Measurements from ENCODE around the gene VIPAS39. TPM values are rescaled to one million over a fixed set of nuclear protein-coding genes. Genes with fewer than 3 reads are reported as not detected.

The VIPAS39 gene
- total RNA-seq, 1 donor: 34.0 TPM

DNA sequence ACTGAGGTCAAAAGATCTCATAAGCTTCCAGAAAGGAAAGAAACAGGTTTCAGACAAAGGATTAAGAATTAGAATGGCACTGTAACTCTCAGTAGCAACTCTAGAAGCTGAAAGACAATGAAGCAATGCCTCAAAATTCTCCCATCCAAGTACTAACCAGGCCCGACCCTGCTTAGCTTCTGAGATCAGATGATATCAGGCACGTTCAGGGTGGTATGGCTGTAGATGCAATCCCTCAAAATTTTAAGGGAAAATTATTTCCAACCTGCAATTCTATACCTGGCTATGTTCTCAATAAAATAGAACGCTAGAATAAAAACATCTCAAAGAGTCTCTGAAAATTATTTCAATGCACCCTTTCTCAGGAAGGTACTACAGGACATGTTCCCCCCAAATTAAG lies 53.6 kb downstream of the VIPAS39 start:
- no peaks in the 10 kb centered on the region for H3K4me1 ChIP-seq (ENCODE audit: insufficient read depth, low read length)
- no peaks in the 10 kb centered on the region for H3K36me3 ChIP-seq (ENCODE audit: insufficient read depth, low read length)
- no peaks in the 10 kb centered on the region for H3K27me3 ChIP-seq (ENCODE audit: insufficient read depth, low read length)
- TF ChIP-seq, protein P1, sequence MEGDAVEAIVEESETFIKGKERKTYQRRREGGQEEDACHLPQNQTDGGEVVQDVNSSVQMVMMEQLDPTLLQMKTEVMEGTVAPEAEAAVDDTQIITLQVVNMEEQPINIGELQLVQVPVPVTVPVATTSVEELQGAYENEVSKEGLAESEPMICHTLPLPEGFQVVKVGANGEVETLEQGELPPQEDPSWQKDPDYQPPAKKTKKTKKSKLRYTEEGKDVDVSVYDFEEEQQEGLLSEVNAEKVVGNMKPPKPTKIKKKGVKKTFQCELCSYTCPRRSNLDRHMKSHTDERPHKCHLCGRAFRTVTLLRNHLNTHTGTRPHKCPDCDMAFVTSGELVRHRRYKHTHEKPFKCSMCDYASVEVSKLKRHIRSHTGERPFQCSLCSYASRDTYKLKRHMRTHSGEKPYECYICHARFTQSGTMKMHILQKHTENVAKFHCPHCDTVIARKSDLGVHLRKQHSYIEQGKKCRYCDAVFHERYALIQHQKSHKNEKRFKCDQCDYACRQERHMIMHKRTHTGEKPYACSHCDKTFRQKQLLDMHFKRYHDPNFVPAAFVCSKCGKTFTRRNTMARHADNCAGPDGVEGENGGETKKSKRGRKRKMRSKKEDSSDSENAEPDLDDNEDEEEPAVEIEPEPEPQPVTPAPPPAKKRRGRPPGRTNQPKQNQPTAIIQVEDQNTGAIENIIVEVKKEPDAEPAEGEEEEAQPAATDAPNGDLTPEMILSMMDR (IDR thresholded peaks at IDR 0.05; ENCODE audit: extremely low read depth, low read depth, low read length): no peak
- no peak overlapping the region for H3K4me3 ChIP-seq (ENCODE audit: insufficient read depth, low read length)
- H3K9me3 ChIP-seq (ENCODE audit: low read depth, low read length): no peaks in the 10 kb centered on the region
- no peak overlapping the region for H3K27ac ChIP-seq (ENCODE audit: low read depth, low read length)
- no peak overlapping the region for H3K4me2 ChIP-seq (ENCODE audit: insufficient read depth, low read length)
- no peaks in the 10 kb centered on the region for H3K79me2 ChIP-seq (ENCODE audit: insufficient read depth, low read length)
- H2AFZ ChIP-seq (ENCODE audit: low read length): no peak overlapping the region
- DNase-seq (ENCODE audit: insufficient read length, low spot score, missing footprints): no peak
- H4K20me1 ChIP-seq (ENCODE audit: insufficient read depth, low read length): no peaks in the 10 kb centered on the region

GRCh38 chr14:77400216-77400615 lies 57.2 kb downstream of the VIPAS39 start:
- Histone ChIP-seq H2AFZ (ENCODE audit: low read length) (no peak overlapping the region), H3K27me3 (ENCODE audit: insufficient read depth, low read length) (no peaks in the 10 kb centered on the region), H3K4me1 (ENCODE audit: insufficient read depth, low read length) (no peaks in the 10 kb centered on the region), H3K79me2 (ENCODE audit: insufficient read depth, low read length) (no peaks in the 10 kb centered on the region), H3K27ac (ENCODE audit: low read depth, low read length) (no peak overlapping the region), H3K36me3 (ENCODE audit: insufficient read depth, low read length) (no peaks in the 10 kb centered on the region), H3K4me2 (ENCODE audit: insufficient read depth, low read length) (no peak overlapping the region), H3K9me3 (ENCODE audit: low read depth, low read length) (no peaks in the 10 kb centered on the region), H3K4me3 (ENCODE audit: insufficient read depth, low read length) (no peak overlapping the region), H4K20me1 (ENCODE audit: insufficient read depth, low read length) (no peaks in the 10 kb centered on the region)
- TF ChIP-seq, protein P1 (IDR thresholded peaks at IDR 0.05; ENCODE audit: extremely low read depth, low read depth, low read length): no peak
- no peak for DNase-seq (ENCODE audit: insufficient read length, low spot score, missing footprints)

- no peak overlapping the region for H3K4me2 ChIP-seq (ENCODE audit: insufficient read depth, low read length)
- TF ChIP-seq, protein P1 (IDR thresholded peaks at IDR 0.05; ENCODE audit: extremely low read depth, low read depth, low read length): no peak
- no peaks in the 10 kb centered on the region for H3K4me1 ChIP-seq (ENCODE audit: insufficient read depth, low read length)
- no peak overlapping the region for H3K27ac ChIP-seq (ENCODE audit: low read depth, low read length)
- no peaks in the 10 kb centered on the region for H3K36me3 ChIP-seq (ENCODE audit: insufficient read depth, low read length)
- H2AFZ ChIP-seq (ENCODE audit: low read length): no peak overlapping the region
- H3K27me3 ChIP-seq (ENCODE audit: insufficient read depth, low read length): no peaks in the 10 kb centered on the region
- H3K79me2 ChIP-seq (ENCODE audit: insufficient read depth, low read length): no peaks in the 10 kb centered on the region
- DNase-seq (ENCODE audit: insufficient read length, low spot score, missing footprints): no peak
- H3K9me3 ChIP-seq (ENCODE audit: low read depth, low read length): no peaks in the 10 kb centered on the region
- no peaks in the 10 kb centered on the region for H4K20me1 ChIP-seq (ENCODE audit: insufficient read depth, low read length)
- no peak overlapping the region for H3K4me3 ChIP-seq (ENCODE audit: insufficient read depth, low read length)
These were observed 67.2 kb downstream of the VIPAS39 start for GRCh38 chr14:77390188-77390587.

DNA sequence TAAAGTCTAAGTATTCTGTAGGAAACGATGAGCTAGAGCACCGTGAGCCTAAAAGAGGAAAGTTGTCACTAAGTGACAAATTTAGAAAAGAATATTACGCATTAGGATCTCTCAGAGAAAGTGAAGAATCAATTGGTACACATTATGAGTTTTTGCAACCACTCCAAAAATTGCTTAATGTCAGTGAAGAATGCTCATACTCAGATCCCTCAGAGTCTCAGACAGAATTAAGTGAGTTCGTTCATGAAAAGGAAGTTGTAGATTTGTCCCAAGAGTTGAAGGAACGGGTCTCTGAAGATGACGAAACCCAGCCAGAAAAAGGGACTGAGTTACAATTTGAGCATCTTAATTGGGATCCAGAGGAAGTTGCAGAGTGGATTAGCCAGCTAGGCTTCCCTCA lies 78.7 kb downstream of the VIPAS39 start:
- peak; percentile 35 for DNase-seq (ENCODE audit: insufficient read length, low spot score, missing footprints)
- Histone ChIP-seq H2AFZ (ENCODE audit: low read length) (no peak overlapping the region), H3K79me2 (ENCODE audit: insufficient read depth, low read length) (peaks cover 29% of the 10 kb centered on the region), H3K4me2 (ENCODE audit: insufficient read depth, low read length) (no peak overlapping the region), H3K9me3 (ENCODE audit: low read depth, low read length) (no peaks in the 10 kb centered on the region), H3K27ac (ENCODE audit: low read depth, low read length) (no peak overlapping the region), H3K27me3 (ENCODE audit: insufficient read depth, low read length) (no peaks in the 10 kb centered on the region), H4K20me1 (ENCODE audit: insufficient read depth, low read length) (no peaks in the 10 kb centered on the region), H3K36me3 (ENCODE audit: insufficient read depth, low read length) (no peaks in the 10 kb centered on the region), H3K4me3 (ENCODE audit: insufficient read depth, low read length) (no peak overlapping the region), H3K4me1 (ENCODE audit: insufficient read depth, low read length) (peaks cover 11% of the 10 kb centered on the region)
- TF ChIP-seq, protein P1 (IDR thresholded peaks at IDR 0.05; ENCODE audit: extremely low read depth, low read depth, low read length): no peak

All from osteoblast (primary cell).